ENCODE data around the gene C17orf114.
A peak's percentile ranks its signal among the peaks of the same experiment; 100 is the strongest.

C17orf114 gene

DNA sequence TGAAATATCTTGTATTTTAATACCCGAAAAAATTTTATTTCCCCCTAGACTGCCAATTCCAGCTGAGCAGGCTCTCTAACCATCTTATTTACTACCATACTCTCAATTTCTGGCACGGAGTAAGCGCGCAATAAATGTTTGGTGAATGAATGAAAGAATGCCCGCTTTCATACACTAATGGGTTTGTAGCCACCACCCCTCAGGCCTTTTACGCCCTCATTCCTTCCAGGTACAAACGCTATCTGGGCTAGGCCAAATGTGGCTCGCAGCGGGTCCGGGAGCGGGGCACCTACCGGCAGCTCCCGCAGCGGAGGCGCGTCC lies 4.3 kb upstream of the C17orf114 start:
- Histone ChIP-seq H3K27me3 (no peaks in the 10 kb centered on the region), H3K36me3 (no peaks in the 10 kb centered on the region), H3K27ac (peak overlapping the region in 3 of 4 donors; percentile 75 to 86 (median 82)), H3K4me3 (peak overlapping the region; percentile 68 to 95 (median 82)), H3K9me3 (no peaks in the 10 kb centered on the region), H3K4me1 (peaks cover 0 to 18% (median 4%) of the 10 kb centered on the region in 4 donors)
- no peak for TF ChIP-seq CTCF (IDR thresholded peaks at IDR 0.05)
- TF ChIP-seq POLR2A (IDR thresholded peaks at IDR 0.05): no peak
- DNase-seq: no peak

DNA sequence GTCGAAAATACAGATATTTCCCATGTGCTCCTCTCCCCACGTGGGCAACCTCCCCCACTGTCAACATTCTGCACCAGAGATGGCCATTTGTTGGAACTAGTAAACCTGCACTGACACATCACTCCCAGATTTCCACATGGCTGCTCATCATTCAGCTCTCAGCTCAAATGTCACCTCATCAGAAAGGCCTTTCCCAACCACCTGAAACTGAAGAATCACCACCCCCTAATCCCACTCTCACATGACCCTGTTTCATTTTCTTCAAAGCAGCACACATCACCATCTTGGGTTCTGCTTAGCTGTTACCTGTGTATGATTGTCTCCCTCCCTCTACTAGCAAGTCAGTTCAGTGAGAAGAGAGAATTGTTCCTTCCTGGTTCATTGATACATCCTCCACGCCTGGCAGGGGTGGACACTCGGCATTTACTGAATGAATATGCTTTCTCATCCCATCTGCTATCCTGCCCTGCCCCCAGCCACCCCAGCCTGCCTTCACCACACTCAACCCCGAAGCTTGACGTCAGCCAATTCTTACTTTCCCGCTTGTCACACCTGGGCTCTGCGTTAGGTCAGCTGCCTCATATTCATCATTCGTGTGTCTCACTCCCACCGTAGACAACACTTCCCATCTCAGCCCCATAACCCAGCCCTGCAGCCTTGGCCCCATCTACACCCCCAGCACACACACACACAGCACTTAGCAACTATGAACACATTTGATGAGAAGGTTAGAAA lies 1.5 kb downstream of the C17orf114 start:
- peaks cover 0 to 17% (median 0%) of the 10 kb centered on the region in 3 donors for H3K36me3 ChIP-seq
- peaks cover 0 to 11% (median 3%) of the 10 kb centered on the region in 4 donors for H3K4me1 ChIP-seq
- no peak overlapping the region for H3K4me3 ChIP-seq
- H3K27me3 ChIP-seq: no peaks in the 10 kb centered on the region
- no peak for DNase-seq
- no peak overlapping the region for H3K27ac ChIP-seq
- H3K9me3 ChIP-seq: no peaks in the 10 kb centered on the region
- TF ChIP-seq POLR2A (IDR thresholded peaks at IDR 0.05): no peak
- TF ChIP-seq CTCF (IDR thresholded peaks at IDR 0.05): no peak

- no peaks in the 10 kb centered on the region for H3K9me3 ChIP-seq
- H3K27ac ChIP-seq: peak overlapping the region; percentile 67 to 80 (median 73)
- H3K36me3 ChIP-seq: peaks cover 0 to 17% (median 0%) of the 10 kb centered on the region in 3 donors
- TF ChIP-seq POLR2A (IDR thresholded peaks at IDR 0.05) (no peak), CTCF (IDR thresholded peaks at IDR 0.05) (no peak)
- peaks cover 0 to 11% (median 3%) of the 10 kb centered on the region in 4 donors for H3K4me1 ChIP-seq
- no peak for DNase-seq
- no peaks in the 10 kb centered on the region for H3K27me3 ChIP-seq
- peak overlapping the region; percentile 71 to 94 (median 78) for H3K4me3 ChIP-seq
Measured at GRCh38 chr17:4796552-4796920, 5.6 kb downstream of the C17orf114 start.

DNA sequence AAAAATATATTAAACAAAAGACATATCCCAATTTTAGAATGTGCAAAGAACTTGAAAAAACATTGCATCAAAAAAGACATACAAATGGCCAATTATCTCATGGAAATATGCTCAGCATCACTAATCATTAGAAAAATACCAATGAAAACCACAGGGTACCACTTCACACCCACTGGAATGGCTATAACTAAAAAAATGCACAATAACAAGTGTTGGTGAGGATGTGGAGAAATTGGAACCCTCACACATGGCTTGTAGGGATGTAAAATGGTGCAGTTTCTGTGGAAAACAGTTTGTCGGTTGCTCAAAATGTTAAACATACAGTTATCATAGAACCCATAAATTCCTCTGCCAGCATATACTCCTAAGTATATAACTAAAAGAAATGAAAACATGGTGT lies 7.0 kb downstream of the C17orf114 start:
- H3K27ac ChIP-seq: peak overlapping the region in 1 of 4 donors; percentile 73
- no peak for TF ChIP-seq POLR2A (IDR thresholded peaks at IDR 0.05)
- TF ChIP-seq CTCF (IDR thresholded peaks at IDR 0.05): no peak
- H3K36me3 ChIP-seq: peaks cover 0 to 17% (median 0%) of the 10 kb centered on the region in 3 donors
- H3K27me3 ChIP-seq: no peaks in the 10 kb centered on the region
- H3K4me3 ChIP-seq: peak overlapping the region in 2 of 4 donors; percentile 71 to 94
- peaks cover 0 to 11% (median 3%) of the 10 kb centered on the region in 4 donors for H3K4me1 ChIP-seq
- DNase-seq: no peak
- no peaks in the 10 kb centered on the region for H3K9me3 ChIP-seq

DNA sequence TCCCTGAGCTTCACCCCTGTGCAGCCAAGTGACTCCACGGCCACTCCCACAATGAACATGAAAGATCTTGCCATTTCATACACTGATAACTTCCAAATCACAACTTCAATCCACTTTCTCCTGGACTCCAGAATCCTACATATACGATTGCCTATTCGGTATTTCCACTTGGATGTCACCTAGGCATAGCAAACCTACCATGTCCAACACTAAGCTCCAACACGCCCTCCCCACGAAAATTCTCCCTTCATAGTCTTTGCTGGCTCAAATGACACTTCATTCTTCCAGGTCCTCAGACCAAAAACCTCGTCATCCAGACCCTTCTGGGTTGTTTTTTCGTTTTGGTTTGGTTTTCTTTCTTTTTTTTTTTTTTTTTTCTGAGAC lies 11.4 kb downstream of the C17orf114 start:
- Histone ChIP-seq H3K27ac (peak overlapping the region; percentile 88 to 98 (median 92)), H3K4me1 (peaks cover 0 to 33% (median 7%) of the 10 kb centered on the region in 4 donors), H3K9me3 (no peaks in the 10 kb centered on the region), H3K27me3 (no peaks in the 10 kb centered on the region), H3K4me3 (peak overlapping the region; percentile 66 to 78 (median 72)), H3K36me3 (no peaks in the 10 kb centered on the region)
- TF ChIP-seq POLR2A (IDR thresholded peaks at IDR 0.05): no peak
- TF ChIP-seq CTCF (IDR thresholded peaks at IDR 0.05): no peak
- no peak for DNase-seq
